Astrocyte of the cerebellum (primary cell): Measurements from ENCODE around the gene CDC42BPB.
A peak's percentile ranks its signal among the peaks of the same experiment; 100 is the strongest.

Experiments used
- DNase-seq: peaks from one replicate; pipeline ENCODE4 v3.0.0-alpha.2; 2011; ENCODE audit warnings: low read depth
- H3K4me3 ChIP-seq: 2 replicates; pipeline ENCODE4 v1.5.1; 2011; ENCODE audit warnings: mild to moderate bottlenecking, low read depth, low read length, moderate library complexity
- in situ Hi-C: cut with HindIII; loops from 2 replicates; pipeline ENCODE4 v1.10.0; 2017; ENCODE audit warnings: low sequenced_read_pairs
- TF ChIP-seq, protein P1 (sequence below): IDR thresholded peaks from 2 replicates; pipeline ENCODE4 v1.5.1; 2012; ENCODE audit warnings: low read length, low read depth, moderate library complexity, mild to moderate bottlenecking; ENCODE audit errors: missing control alignments

The CDC42BPB gene

DNA sequence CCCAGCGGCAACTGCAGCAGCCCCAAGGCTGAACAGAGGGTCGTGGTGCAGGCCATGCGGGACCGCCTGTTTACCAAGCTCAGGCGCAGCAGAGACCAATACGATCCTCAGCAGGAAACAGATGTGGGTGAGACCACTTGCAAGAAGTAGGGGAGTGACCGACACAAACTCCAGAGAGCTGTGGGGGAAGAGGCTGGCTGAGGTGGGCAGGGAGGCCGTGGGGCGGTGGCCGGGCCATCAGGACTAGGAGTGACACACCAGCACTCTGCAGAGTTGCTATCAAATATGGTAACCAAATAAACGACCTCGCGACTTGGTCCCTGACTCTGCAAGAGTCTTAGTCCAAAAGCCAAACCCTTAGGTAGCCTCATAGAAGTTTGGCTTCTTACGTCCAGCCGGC is 104.2 kb downstream of the CDC42BPB start:
- TF ChIP-seq, protein P1, sequence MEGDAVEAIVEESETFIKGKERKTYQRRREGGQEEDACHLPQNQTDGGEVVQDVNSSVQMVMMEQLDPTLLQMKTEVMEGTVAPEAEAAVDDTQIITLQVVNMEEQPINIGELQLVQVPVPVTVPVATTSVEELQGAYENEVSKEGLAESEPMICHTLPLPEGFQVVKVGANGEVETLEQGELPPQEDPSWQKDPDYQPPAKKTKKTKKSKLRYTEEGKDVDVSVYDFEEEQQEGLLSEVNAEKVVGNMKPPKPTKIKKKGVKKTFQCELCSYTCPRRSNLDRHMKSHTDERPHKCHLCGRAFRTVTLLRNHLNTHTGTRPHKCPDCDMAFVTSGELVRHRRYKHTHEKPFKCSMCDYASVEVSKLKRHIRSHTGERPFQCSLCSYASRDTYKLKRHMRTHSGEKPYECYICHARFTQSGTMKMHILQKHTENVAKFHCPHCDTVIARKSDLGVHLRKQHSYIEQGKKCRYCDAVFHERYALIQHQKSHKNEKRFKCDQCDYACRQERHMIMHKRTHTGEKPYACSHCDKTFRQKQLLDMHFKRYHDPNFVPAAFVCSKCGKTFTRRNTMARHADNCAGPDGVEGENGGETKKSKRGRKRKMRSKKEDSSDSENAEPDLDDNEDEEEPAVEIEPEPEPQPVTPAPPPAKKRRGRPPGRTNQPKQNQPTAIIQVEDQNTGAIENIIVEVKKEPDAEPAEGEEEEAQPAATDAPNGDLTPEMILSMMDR: no peak
- H3K4me3 ChIP-seq: no peak overlapping the region
- in situ Hi-C loops: no loop called here
- no peak for DNase-seq

DNA sequence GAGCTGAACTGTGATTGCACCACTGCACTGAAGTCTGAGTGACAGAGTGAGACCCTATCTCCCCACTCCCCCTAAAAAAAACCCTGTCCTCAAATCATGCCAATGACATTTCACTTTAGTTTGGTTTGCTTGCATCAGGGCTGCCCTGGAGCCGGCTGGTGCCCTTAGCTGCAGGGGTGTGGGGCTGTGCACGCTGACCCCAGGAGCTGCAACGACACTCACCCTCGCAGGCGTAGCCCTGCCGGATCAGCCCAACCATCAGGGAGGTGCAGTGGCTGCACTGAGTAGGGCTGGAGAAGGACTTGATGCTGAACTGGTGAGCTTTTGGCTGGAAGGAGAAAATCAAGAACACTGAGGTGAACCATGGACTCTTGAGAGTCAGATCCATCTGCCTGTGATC is 105.1 kb downstream of the CDC42BPB start:
- TF ChIP-seq, protein P1: no peak
- no peak for DNase-seq
- in situ Hi-C loops: no loop called here
- H3K4me3 ChIP-seq: no peak overlapping the region

DNA sequence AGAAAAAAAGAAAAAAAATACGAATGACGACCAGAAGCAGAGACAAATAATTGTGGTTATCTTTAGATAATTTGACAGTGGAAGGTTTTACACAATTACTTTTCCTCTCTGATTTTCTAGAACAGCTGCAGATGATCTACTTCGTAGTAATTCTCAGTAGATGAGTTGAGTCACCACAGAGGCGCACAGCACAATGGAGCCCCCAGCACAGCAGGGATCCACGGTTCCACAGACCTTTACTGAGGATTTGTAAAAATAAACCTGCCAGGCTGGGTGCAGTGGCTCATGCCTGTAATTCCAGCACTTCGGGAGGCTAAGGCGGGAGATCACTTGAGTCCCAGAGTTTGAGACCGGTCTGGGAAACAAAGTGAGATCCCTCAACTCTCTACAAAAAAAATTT is 105.5 kb downstream of the CDC42BPB start:
- in situ Hi-C loops: no loop called here
- peak; percentile 76 for DNase-seq
- H3K4me3 ChIP-seq: no peak overlapping the region
- TF ChIP-seq, protein P1: no peak

DNA sequence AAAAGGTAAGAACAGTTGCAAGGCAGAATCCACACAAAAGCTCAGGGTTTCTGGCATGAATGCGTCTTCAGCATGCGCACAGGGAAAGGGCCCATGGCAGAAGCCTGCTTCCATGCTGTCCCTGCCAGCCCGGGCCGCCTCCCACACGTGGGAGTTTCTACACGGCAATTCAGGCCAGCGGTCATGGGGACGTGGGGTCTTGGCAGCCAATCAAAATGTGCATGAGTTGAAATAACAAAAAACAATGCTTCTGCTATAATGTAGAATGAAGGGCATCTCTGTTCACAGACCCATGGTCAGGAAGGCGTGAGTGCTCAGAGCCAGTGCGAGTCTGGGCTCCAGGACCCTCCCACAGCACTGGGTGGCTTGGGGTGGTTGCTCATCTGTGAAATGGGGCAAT is 106.3 kb downstream of the CDC42BPB start:
- no peak overlapping the region for H3K4me3 ChIP-seq
- no peak for DNase-seq
- in situ Hi-C loops: no loop called here
- TF ChIP-seq, protein P1: no peak

DNA sequence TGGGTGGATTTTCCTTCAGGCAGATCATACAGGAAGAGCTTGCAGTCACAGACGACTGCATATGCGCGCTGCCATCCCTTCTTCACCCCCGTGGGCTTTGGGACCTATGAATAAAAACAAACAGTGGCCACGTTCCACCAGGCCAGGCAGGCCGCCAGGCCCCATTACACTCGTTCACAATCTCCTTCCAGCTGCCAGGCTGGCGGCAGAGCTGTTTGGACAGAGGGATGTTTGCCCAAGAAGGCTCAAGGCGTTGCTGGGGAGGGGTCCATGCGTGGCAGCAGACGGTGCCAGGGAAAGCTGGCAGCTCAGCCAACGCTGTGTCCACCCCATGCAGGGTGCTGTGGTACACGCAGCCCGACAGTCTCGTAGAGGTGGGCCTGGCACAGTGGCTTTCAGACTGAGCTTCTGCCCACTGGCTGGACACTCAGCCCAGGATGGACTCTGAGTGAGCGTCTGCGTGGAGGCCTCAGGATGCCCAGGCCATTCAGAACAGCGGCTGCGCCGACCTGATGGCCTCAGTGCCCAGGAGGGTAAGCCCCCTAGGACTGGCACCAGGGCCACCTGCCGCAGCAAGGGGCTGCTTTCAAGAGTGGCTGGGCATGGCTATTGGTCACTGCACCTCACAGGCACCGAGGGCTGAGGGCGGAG is 107.4 kb downstream of the CDC42BPB start:
- in situ Hi-C loops: no loop called here
- no peak overlapping the region for H3K4me3 ChIP-seq
- TF ChIP-seq, protein P1: no peak
- peak; percentile 20 for DNase-seq

DNA sequence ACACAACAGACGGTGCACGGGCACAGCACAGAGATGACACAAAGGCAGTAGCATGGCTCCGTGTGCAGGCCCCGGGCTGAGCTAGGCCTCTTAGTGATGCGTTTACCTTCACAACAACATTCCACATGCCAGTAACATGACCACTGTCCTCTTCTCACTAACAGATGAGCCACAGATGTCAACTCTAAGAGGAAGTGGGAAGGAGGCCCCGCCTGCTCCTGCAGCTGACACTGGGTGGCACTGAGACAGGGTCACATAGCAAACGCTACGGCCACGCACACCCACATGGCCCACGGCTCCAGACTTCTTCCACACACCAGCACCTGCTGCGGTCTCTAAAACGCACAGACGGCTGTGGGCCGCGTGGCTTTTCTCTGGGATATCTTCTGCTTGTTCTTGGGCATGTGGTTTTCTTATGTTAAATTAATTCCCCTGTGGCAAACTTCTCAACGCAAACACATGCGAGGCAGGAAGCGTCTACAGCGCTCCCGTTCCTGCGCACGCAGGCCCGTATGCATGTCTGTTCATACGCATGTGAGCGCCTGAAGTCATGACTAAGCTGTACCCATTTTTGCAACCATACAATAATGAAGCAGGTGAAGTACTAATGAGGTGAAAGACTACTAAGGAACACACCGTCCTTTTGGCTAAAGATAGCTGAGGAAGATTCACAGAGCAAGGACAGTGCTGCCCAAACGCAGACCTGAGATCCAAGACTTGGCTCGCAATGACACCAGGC is 108.1 kb downstream of the CDC42BPB start:
- H3K4me3 ChIP-seq: no peak overlapping the region
- no peak for DNase-seq
- in situ Hi-C loops: no loop called here
- TF ChIP-seq, protein P1: no peak
